WTC11 (cell line): ENCODE measurements around the gene UNKL.

ENCODE experiments used
- AR ChIP-seq: fragments of 250-450 bp; sonication (Bioruptor Pico); IDR thresholded peaks from 2 replicates; pipeline ENCODE4 v1.9.0; 2021; ENCODE audit warnings: mild to moderate bottlenecking
- ATF3 ChIP-seq: sonication (generic); formaldehyde crosslinking; conservative IDR thresholded peaks from 2 replicates; pipeline ENCODE4 v1.8.1; 2022; ENCODE audit warnings: mild to moderate bottlenecking, missing genetic modification reagents
- CREB1 ChIP-seq: sonication (generic); formaldehyde crosslinking; IDR thresholded peaks from 2 replicates; pipeline ENCODE4 v1.8.0; 2023; ENCODE audit warnings: mild to moderate bottlenecking, missing genetic modification reagents
- CTCF ChIP-seq: fragments of 200-600 bp; IDR thresholded peaks from 2 replicates; pipeline ENCODE4 v1.8.0; 2022; ENCODE audit warnings: antibody characterized with exemption
- ETV6 ChIP-seq: sonication (generic); formaldehyde crosslinking; IDR thresholded peaks from 2 replicates; pipeline ENCODE4 v1.8.1; 2022; ENCODE audit warnings: mild to moderate bottlenecking, missing genetic modification reagents
- FOXK1 ChIP-seq: sonication (generic); formaldehyde crosslinking; IDR thresholded peaks from 2 replicates; pipeline ENCODE4 v1.8.0; 2022; ENCODE audit warnings: mild to moderate bottlenecking, moderate library complexity, missing genetic modification reagents
- GTF2I ChIP-seq: fragments of 250-450 bp; sonication (Bioruptor Pico); conservative IDR thresholded peaks from 2 replicates; pipeline ENCODE4 v1.4.0; 2021; ENCODE audit warnings: mild to moderate bottlenecking
- MAX ChIP-seq: sonication (generic); formaldehyde crosslinking; IDR thresholded peaks from 2 replicates; pipeline ENCODE4 v1.8.0; 2022; ENCODE audit warnings: mild to moderate bottlenecking, missing genetic modification reagents
- SMAD3 ChIP-seq: sonication (generic); formaldehyde crosslinking; IDR thresholded peaks from 2 replicates; pipeline ENCODE4 v1.8.0; 2022; ENCODE audit warnings: missing genetic modification reagents, mild to moderate bottlenecking, borderline replicate concordance
- SP1 ChIP-seq: sonication (generic); formaldehyde crosslinking; conservative IDR thresholded peaks from 2 replicates; pipeline ENCODE4 v1.8.1; 2022; ENCODE audit warnings: missing genetic modification reagents
- STAT6 ChIP-seq: sonication (generic); formaldehyde crosslinking; conservative IDR thresholded peaks from 2 replicates; pipeline ENCODE4 v1.8.1; 2023; ENCODE audit warnings: mild to moderate bottlenecking, low read depth, missing genetic modification reagents, moderate library complexity
- USF2 ChIP-seq: sonication (generic); formaldehyde crosslinking; IDR thresholded peaks from 2 replicates; pipeline ENCODE4 v1.8.1; 2023; ENCODE audit warnings: mild to moderate bottlenecking, missing genetic modification reagents, moderate library complexity

GRCh38 chr16:1450218-1450617 lies 35.7 kb upstream of the UNKL start:
- TF ChIP-seq CTCF (no peak), SP1 (CRISPR knock-in tag) (no peak), FOXK1 (CRISPR knock-in tag) (no peak), AR (no peak), MAX (CRISPR knock-in tag) (no peak), USF2 (no peak), GTF2I (CRISPR knock-in tag) (no peak), STAT6 (CRISPR knock-in tag) (no peak), CREB1 (no peak), ATF3 (CRISPR knock-in tag) (no peak), ETV6 (no peak), SMAD3 (CRISPR knock-in tag) (no peak)
